Thymus (tissue), 11 donors: Measurements from ENCODE around the gene TMEM184A. TPM values are rescaled to one million over a fixed set of nuclear protein-coding genes. Genes with fewer than 3 reads are reported as not detected.
A peak's percentile ranks its signal among the peaks of the same experiment; 100 is the strongest.
"Not testable (repeated sequence)": the region's sequence is repeated elsewhere in the genome, so short reads cannot be mapped to it uniquely, and the experiment has no call there.

Experiments
- DNase-seq, 9 donors: peaks; one replicate each; pipeline ENCODE4 v3.0.0-alpha.2; 2013; ENCODE audit warnings: low spot score in 9 of 9, low read depth in 6 of 9, missing footprints in 1 of 9
- H3K27ac ChIP-seq, 2 donors: one replicate each; pipeline ENCODE4 v1.5.1; 2013; ENCODE audit warnings: control low read depth in 1 of 2, low read depth in 1 of 2, low read length in 1 of 2, mild to moderate bottlenecking in 1 of 2, moderate library complexity in 1 of 2
- H3K27me3 ChIP-seq, 2 donors: one replicate each; pipeline ENCODE4 v1.5.1; 2013; ENCODE audit warnings: low read length in 1 of 2; ENCODE audit not compliant: control insufficient read depth in 2 of 2, insufficient read depth in 1 of 2
- H3K36me3 ChIP-seq, 2 donors: one replicate each; pipeline ENCODE4 v1.5.1; 2013; ENCODE audit warnings: low read length in 1 of 2, mild to moderate bottlenecking in 1 of 2, moderate library complexity in 1 of 2; ENCODE audit not compliant: control insufficient read depth in 2 of 2, insufficient read depth in 2 of 2
- H3K4me1 ChIP-seq, 2 donors: one replicate each; pipeline ENCODE4 v1.5.1; 2013; ENCODE audit warnings: low read length in 2 of 2; ENCODE audit not compliant: control insufficient read depth in 2 of 2, insufficient read depth in 2 of 2
- H3K4me3 ChIP-seq, 2 donors: one replicate each; pipeline ENCODE4 v1.5.1; 2013; ENCODE audit warnings: low read length in 2 of 2, control low read depth in 1 of 2, mild to moderate bottlenecking in 1 of 2
- H3K9me3 ChIP-seq, 2 donors: one replicate each; pipeline ENCODE4 v1.5.1; 2013; ENCODE audit warnings: low read length in 1 of 2, mild to moderate bottlenecking in 1 of 2; ENCODE audit not compliant: control insufficient read depth in 2 of 2, insufficient read depth in 1 of 2
- WGBS: extraction: QIAGEN DNeasy Blood & Tissue Kit; methylation state at CpG from one replicate; pipeline ENCODE4 v1.1.7; 2013; 5-methylcytosine and 5-hydroxymethylcytosine counted together
- polyA plus RNA-seq: library from polyadenylated mRNA; stranded (reverse); fragments of 200-250 nt; gene quantifications from one replicate; pipeline ENCODE4 v1.2.3, GENCODE V29; 2013
- total RNA-seq: library from RNA; stranded (reverse); fragments of 120-200 nt; gene quantifications from one replicate; pipeline ENCODE4 v1.2.4, GENCODE V29; 2013
- donor health status: healthy.

The TMEM184A gene
- total and polyA plus RNA-seq, 2 donors = 0.47 to 5.6 TPM

DNA sequence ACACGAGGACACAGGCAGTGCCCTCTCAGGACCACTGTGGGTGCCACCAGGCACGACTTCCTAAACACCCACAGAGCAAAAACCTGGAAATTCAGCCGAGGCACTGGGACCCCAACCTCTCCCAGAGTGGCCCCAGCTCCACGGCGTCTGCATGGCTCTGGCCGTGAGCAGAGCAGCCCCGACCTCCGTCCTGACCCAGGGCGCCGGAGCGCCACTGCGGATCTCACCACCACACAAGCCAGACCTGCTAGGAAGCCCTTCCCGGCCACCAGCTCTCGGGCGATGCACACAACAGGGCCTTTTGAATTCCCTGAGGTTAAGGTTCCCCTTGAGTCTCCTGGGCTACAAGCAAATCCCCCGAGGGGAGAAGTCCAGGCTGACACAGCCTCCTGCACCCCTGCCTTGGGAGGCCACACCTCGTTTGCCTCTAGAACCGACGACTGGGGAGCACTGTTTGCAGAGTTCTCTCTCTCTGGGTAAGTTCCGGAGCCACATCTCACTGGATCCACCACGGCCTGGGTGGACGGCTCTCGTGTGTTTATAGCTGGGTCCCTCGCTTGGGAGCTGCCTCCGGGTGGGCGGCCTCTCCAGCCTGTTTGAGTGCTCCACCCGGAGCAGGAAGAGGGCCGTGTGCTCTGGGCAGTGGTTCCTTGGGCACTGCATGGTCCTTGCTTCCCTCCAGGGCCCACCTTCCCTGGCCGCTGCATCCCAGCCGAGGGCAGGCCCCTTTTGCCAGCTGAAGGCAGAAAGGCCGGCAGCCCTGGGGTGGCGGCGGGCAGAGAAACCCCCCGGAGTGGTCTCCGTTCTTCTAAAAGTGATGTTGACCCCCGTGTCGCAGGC lies 29.4 kb upstream of the TMEM184A start:
- Histone ChIP-seq H3K4me1 (peaks cover 3 to 17% of the 10 kb centered on the region in 2 donors), H3K9me3 (peaks cover 1 to 22% of the 10 kb centered on the region in 2 donors), H3K27ac (no peak overlapping the region), H3K4me3 (no peak overlapping the region), H3K27me3 (no peaks in the 10 kb centered on the region), H3K36me3 (no peaks in the 10 kb centered on the region)
- DNase-seq = no peak
- 98% methylated on average over 37 of the region's 37 CpGs for WGBS

DNA sequence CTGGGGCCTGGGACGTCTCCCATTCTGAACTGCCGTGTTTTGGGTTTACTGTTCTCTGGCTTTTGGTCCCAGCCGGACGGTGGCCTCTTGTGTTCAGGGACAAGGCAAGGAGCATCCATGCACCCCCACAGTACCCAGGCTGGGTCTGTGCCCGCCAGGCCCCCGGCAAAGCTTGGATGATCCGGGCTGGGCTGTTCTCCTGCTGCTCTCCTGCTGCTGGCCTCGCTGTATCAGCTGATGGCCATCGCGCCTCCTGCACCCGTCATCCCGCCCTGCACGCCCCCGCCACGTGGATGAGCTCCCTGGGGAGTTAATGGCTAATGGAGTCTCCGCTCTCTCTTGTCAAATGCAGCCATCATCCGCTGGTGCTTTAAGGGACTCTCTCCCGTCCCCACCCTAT lies 28.7 kb upstream of the TMEM184A start:
- Histone ChIP-seq H3K27me3 (no peaks in the 10 kb centered on the region), H3K4me3 (no peak overlapping the region), H3K36me3 (no peaks in the 10 kb centered on the region), H3K4me1 (peaks cover 4 to 16% of the 10 kb centered on the region in 2 donors), H3K9me3 (peaks cover 1 to 19% of the 10 kb centered on the region in 2 donors), H3K27ac (no peak overlapping the region)
- no peak for DNase-seq
- 97% methylated on average over 18 of the region's 18 CpGs for WGBS

- H3K36me3 ChIP-seq, H3K9me3 ChIP-seq, H3K4me3 ChIP-seq, H3K27ac ChIP-seq, DNase-seq, H3K27me3 ChIP-seq: not testable (repeated sequence)
- H3K4me1 ChIP-seq = peaks cover 10 to 17% of the 10 kb centered on the region in 2 donors
- WGBS = 84% methylated on average over 19 of the region's 19 CpGs
Measured at GRCh38 chr7:1583241-1583930, 27.4 kb upstream of the TMEM184A start.

GRCh38 chr7:1580422-1581030 lies 24.5 kb upstream of the TMEM184A start:
- WGBS = 97% methylated on average over 19 of the region's 19 CpGs
- no peaks in the 10 kb centered on the region for H3K27me3 ChIP-seq
- no peak for DNase-seq
- H3K4me1 ChIP-seq = peaks cover 10 to 17% of the 10 kb centered on the region in 2 donors
- no peak overlapping the region for H3K27ac ChIP-seq
- H3K9me3 ChIP-seq = no peaks in the 10 kb centered on the region
- H3K36me3 ChIP-seq = no peaks in the 10 kb centered on the region
- H3K4me3 ChIP-seq = no peak overlapping the region

DNA sequence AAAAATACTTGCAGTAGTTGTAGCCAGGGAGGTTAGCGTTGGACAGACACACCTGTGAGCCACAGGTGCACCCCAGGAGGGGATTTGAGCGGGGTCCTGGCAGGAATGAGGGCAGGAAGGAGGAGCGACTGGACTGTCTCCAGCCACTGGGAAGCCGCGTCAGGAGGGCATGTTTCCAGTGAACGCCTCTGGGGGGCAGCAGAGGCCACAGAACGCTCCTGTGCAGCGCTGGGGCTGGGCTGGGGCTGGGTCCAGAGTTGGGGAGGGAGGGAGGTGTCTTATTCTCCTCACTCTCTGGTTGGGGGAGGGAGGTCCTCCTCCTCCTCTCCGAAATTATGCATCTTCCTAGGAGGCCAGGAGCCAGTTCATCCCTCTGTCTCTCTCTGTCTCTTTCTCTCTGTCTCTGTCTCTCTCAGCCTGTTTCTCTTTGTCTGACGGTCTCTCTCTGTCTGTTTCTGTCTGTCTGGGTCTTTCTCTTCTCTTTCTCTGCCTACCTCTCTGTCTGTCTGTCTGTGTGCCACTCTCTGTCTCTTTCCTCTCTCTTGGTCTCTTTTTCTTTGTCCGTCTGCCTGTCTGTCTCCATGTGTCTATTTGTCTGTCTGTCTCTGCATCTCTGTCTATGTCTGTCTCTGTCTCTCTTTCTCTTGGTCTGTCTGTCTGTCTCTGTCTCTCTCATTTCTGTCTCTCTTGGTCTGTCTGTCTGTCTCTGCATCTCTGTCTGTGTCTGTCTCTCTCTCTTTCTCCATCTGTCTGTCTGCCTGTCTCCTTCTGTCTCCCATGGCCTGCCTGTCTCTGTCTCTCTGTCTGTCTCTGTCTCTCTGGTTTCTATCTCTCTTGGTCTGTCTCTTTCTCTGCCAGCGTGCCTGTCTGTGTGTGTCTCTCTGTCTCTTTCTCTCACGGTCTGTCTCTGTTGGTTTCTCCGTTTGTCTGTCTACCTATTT lies 23.7 kb upstream of the TMEM184A start:
- DNase-seq = peak in 5 of 9 donors; percentile 36 to 75 (median 58)
- peaks cover 10 to 17% of the 10 kb centered on the region in 2 donors for H3K4me1 ChIP-seq
- H3K27ac ChIP-seq = no peak overlapping the region
- H3K4me3 ChIP-seq = no peak overlapping the region
- H3K27me3 ChIP-seq = no peaks in the 10 kb centered on the region
- no peaks in the 10 kb centered on the region for H3K36me3 ChIP-seq
- WGBS = 29% methylated on average over 14 of the region's 14 CpGs
- no peaks in the 10 kb centered on the region for H3K9me3 ChIP-seq

DNA sequence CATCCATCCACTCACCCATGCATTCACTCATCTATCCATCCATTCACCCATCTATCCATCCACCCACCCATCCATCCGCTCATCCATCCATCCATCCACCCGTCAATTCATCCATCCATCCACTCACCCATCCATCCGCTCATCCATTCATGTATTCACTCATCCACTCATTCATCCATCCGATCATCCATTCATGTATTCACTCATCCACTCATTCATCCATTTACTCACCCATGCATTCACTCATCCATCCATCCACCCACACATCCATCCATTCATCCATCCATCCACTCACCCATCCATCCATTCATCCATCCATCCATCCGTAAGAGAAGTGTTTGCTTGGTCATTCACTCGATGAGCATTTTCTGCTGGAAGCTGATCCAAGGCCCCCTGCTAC lies 22.5 kb upstream of the TMEM184A start:
- Histone ChIP-seq H3K27me3 (no peaks in the 10 kb centered on the region), H3K4me3 (no peak overlapping the region), H3K27ac (no peak overlapping the region), H3K9me3 (no peaks in the 10 kb centered on the region), H3K36me3 (no peaks in the 10 kb centered on the region), H3K4me1 (peaks cover 10 to 17% of the 10 kb centered on the region in 2 donors)
- no peak for DNase-seq
- WGBS = 96% methylated on average over 6 of the region's 6 CpGs

DNA sequence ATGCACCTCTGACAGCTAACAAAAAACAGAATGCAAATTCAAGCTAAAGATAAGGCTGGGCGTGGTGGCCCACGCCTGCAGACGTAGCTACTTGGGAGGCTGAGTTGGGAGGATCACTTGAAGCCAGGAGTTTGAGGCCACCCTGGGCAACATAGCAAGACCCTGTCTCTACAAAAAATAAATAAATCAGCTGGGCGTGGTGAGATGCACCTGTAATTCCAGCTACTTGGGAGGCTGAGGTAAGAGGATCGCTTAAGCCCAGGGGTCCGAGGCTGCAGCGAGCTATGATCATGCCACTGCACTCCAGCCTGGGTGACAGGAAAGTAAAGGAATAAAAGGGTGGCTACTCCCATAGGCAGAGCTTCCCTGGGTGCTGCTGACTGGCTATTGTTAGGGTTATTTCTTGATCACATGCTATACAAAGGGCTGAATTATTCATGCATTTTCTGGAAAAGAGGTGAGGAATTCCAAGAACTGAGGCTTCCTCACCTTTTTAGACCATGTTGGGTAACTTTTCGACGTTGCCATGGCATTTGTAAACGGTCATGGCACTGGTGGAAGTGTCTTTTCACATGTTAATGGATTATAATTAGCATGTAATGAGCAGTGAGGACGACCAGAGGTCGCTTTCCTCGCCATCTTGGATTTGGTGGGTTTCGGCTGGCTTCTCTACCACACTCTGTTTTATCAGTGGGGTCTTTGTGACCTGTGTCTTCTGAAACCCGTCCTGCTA lies 20.7 kb upstream of the TMEM184A start:
- no peaks in the 10 kb centered on the region for H3K9me3 ChIP-seq
- no peak overlapping the region for H3K27ac ChIP-seq
- no peaks in the 10 kb centered on the region for H3K36me3 ChIP-seq
- DNase-seq = no peak
- H3K27me3 ChIP-seq = no peaks in the 10 kb centered on the region
- H3K4me3 ChIP-seq = no peak overlapping the region
- WGBS = 88% methylated on average over 15 of the region's 15 CpGs
- H3K4me1 ChIP-seq = peaks cover 10 to 15% of the 10 kb centered on the region in 2 donors

DNA sequence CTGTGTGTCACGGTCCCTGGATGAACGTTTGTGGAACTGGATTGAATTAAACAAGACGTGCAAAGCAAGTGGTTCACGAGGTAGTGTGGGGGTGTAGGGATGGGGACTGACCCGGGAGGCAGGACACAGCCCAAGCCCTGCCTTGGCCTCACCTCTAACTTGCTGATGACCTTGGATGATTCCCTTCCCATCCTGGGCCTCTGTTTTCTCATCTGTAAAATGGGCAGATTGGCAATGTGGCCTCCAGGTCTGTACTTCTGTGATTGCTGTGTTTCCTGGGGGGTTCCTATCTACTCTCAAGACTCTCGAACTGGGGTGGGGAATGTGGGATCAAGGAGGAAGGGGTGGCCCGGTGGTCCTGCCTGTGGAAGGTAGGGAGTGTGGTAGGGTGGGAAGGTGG lies 19.8 kb upstream of the TMEM184A start:
- H3K4me3 ChIP-seq = no peak overlapping the region
- peaks cover 14 to 23% of the 10 kb centered on the region in 2 donors for H3K4me1 ChIP-seq
- H3K27ac ChIP-seq = no peak overlapping the region
- H3K36me3 ChIP-seq = no peaks in the 10 kb centered on the region
- H3K9me3 ChIP-seq = no peaks in the 10 kb centered on the region
- no peaks in the 10 kb centered on the region for H3K27me3 ChIP-seq
- DNase-seq = no peak
- 97% methylated on average over 7 of the region's 7 CpGs for WGBS
